ENCODE measurements around the gene PLCD3.

The PLCD3 gene

DNA sequence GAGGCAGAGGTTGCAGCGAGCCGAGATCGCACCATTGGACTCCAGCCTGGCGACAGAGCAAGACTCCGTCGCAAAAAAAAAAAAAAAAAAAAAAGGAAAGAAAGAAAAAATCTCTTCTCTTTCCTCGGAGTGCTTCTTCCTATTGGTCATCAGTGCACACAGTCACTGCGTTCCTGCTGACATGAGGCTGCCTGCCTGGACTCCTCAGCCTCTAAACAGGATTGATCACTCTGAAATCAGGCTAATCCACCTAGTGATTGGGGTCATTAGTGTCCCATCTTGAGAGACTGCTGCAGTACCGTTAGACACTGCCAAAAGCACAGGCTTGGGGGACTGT lies 30.8 kb downstream of the PLCD3 start:
- no peak for DNase-seq (ENCODE audit: low read depth)

GRCh38 chr17:45098869-45099616 lies 33.3 kb downstream of the PLCD3 start:
- DNase-seq (ENCODE audit: low read depth), result peak; percentile 55

DNA sequence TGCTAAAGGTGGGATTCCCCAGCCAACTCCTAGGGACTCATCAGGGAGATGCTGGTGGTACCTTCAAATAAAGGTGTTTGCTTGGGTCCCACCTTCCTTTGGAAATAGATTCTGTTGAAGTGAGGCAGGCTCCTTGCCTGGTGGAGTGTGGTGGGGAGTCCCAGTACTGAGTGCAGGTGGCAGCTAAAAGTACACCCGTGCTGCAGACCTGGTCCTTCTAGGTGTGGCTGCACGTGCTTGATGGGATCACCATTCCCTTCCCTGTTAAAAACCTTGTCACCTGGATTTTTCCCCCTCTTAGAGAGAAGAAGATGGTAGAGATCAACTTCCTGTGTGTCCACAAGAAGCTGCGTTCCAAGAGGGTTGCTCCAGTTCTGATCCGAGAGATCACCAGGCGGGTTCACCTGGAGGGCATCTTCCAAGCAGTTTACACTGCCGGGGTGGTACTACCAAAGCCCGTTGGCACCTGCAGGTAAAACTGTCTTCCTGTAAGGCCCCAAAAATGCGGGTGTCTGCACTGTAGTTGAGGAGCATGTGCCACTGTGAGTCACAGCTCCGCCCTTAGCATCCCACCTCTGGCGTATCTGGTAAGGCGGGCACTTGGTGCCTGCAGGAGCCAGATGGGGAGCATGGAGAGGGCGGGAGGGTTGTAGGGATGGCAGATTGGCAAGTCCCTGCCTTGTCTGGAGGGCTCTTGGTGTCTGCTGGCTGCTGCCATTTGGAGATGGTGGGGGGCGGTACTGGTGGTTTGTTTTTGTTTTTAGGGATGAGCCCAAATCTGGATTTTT lies 34.0 kb downstream of the PLCD3 start:
- DNase-seq (ENCODE audit: low read depth), result no peak

DNA sequence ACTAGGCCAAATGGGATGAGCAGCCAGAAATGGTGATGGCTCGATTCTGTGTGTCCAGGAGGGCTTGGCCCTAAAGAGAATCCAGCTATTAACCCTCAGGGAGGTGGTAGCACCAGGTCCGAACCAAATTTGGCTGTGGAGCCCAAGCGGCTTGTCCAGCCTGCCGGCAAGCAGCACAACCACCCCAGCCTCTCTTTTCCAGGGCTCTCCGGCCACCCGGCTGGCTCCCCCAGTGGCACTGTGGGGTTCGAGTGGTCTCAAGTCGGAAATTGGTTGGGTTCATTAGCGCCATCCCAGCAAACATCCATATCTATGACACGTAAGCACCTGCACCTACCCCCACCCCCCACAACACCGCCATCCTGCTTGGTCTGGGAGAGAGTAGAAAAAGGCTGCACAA lies 35.4 kb downstream of the PLCD3 start:
- no peak for DNase-seq (ENCODE audit: low read depth)

DNA sequence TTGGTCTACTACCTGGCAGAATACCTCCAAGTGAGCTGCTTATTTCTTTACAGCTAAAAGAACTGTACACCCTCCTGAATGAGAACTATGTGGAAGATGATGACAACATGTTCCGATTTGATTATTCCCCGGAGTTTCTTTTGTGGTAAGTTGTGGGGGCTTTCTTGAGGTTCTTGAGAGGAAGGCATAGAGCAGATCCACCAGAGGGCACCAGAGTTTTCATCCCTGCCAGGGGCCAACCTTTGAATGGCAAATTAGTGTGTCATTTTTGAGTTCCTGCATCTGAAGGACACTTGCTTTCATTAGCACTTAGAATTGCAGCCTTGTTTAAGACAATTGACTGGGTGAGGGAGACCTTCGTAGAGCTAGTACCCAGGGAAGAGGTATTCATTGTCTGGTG lies 36.2 kb downstream of the PLCD3 start:
- DNase-seq (ENCODE audit: low read depth), result no peak

GRCh38 chr17:45093444-45094110 lies 38.7 kb downstream of the PLCD3 start:
- DNase-seq (ENCODE audit: low read depth), result no peak

DNA sequence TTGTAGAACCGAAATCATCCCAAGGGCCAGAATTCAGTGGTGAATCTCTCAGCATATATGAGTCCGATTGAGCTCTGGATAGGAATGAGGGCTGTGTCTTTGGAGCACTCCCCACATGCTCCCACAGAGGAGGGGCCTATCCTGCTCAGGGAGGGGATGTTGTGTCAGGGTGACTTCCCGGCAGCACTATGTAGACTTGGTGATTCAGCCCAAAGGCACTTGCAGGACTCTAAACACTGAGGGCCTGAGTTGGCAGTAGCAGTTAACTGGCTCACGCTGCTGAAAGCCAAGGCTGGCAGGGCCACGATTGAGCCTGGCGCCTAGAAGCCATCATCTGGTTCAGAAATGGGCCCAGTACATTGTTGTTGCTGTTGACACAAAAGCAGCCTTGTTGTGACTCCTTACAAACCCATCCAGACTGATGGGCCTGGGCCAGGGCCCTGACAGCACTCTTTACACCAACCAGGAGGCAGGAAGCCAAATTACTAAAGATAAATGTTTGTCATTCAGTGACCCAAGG lies 39.3 kb downstream of the PLCD3 start:
- no peak for DNase-seq (ENCODE audit: low read depth)

- DNase-seq (ENCODE audit: low read depth), result no peak
Measured at GRCh38 chr17:45091778-45092425, 40.4 kb downstream of the PLCD3 start.

GRCh38 chr17:45090711-45091110 lies 41.6 kb downstream of the PLCD3 start:
- DNase-seq (ENCODE audit: low read depth), result no peak

DNA sequence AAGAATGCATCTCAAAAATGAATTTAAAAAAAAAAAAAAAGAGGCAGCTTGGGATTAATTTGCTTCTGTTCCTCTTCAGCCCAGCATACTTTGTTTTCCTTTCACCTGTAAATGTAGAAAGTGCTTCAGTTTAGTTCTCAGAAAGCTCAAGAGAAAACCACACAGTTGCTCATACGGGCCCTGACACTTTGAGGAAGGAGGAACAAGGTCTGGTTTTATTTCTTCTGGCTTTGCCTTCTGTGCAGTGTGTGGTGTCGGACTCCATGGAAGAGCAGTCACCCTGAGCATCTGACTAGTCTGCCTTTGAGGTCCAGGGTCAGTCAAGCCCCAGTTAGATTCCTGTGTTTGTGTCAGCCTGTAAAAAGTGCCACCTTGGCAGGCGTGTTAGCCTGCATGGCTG lies 43.6 kb downstream of the PLCD3 start:
- no peak for DNase-seq (ENCODE audit: low read depth)

- DNase-seq (ENCODE audit: low read depth), result no peak
Measured at GRCh38 chr17:45087978-45088377, 44.3 kb downstream of the PLCD3 start.

DNA sequence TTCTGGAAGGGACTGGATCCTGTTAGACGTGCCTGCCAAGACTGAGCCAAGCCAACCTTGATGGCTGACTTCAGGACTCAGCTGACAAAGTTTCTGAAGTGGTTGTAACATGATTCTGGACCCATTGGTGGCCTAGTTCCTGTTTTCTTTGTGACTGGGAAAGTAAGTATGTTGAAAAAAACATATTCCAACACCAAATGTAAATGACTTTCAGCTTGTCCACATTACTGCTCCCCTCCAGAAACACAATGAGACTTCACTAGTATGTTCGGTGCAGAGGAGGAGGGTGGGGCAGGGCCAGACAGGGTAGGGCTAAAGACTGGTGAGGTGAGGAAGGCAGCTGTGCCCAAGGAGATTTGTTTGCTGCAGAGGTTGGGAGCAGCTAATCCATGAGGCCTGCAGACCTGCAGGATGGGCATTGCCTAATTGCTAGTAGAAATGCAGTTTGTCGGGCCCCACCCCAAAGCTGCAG lies 44.8 kb downstream of the PLCD3 start:
- DNase-seq (ENCODE audit: low read depth), result no peak

- DNase-seq (ENCODE audit: low read depth), result no peak
Measured at GRCh38 chr17:45086865-45087503, 45.3 kb downstream of the PLCD3 start.

DNA sequence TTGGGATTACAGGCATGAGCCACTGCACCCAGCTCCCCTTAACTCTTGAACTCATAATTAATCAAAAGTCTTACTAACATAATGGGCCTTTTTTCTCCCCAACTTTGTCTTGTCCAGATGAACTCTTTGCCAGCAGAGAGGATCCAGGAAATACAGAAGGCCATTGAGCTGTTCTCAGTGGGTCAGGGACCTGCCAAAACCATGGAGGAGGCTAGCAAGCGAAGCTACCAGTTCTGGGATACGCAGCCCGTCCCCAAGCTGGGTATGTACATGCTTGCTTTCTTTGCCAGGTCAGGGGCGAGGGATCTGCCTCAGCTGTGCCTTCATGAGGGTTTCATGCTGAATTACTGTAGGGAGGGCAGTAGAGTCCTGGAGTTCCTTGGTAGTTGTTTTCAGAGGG lies 45.9 kb downstream of the PLCD3 start:
- DNase-seq (ENCODE audit: low read depth), result no peak

DNA sequence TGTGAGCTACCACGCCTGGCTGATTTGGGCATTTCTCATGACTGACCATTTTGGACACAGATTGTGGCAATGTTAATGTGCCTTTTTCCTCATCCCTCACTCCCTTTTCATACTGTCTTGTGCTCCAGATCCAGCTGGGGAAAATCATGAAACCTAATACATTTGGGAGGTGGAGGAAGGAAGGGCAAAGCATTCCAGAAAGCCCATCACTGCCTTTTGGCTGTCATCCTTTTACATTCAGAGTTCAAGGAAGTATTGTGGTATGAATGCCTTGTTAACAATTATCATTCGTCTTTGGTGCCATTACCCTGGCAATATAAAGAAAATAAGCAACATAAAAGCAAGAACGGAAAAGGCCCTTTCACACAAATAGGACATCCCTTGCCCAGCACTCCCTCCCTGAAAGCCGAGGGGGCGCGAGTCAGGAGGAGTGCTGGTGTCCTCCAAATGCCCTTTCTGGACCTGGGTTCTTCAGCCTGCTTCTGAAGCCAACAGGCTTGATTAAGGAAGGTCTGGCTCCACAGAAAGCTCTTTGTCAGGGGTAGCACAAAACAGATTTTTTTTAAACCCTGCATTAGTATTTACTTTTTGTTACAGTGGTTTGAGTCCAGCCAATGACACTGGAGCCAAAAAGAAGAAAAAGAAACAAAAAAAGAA lies 51.1 kb downstream of the PLCD3 start:
- no peak for DNase-seq (ENCODE audit: low read depth)

GRCh38 chr17:45077643-45078042 lies 54.7 kb downstream of the PLCD3 start:
- DNase-seq (ENCODE audit: low read depth), result no peak

DNA sequence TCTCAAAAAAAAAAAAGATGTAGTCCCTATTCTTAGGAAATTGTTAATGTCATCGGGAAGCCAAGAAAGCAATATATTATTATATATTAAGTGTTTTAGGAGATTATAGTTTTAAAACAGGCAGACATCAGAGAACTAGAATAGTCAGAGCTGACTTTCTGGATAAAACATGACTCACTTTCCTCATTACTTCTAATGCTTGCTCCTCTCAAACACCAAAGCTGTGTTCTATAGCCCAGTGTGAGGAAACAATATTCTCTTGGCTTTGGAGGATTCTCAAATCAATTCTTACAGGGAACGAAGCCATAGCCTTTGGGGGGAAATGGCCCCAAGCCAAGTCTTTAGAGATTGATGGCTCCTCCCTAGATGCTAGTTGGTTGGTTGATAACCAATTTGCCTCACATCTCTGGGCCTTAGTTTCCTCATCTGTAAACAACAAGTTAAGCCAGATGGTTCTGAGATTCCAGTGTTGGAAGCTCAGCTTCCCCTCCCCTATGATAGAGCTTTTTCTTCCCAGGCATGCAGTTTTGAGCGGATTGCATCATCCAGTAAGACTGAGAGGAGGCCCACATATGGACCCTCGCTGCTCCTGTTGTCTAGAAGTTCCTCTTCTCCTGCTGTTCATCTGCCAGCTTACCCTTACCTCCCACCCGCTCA lies 58.8 kb downstream of the PLCD3 start:
- DNase-seq (ENCODE audit: low read depth), result no peak

- no peak for DNase-seq (ENCODE audit: low read depth)
Measured at GRCh38 chr17:45070809-45071208, 61.5 kb downstream of the PLCD3 start.

DNA sequence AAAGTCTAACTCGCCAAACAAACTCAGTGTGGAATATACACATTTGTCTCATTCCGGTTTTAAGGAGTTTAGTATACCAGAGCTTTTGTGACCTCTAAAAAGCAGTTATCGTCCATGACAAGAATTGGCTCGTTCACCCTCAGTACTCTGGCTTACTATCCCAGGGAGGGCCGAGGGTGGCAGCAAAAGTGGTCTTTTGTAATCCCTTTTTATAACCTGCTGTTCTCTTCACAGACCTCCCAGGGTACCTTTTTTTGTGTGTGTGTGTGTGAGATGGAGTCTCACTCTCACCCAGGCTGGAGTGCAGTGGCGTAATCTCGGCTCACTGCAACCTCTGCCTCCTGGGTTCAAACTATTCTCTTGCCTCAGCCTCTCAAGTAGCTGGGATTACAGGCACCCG lies 62.3 kb downstream of the PLCD3 start:
- no peak for DNase-seq (ENCODE audit: low read depth)

GRCh38 chr17:45067637-45068036 lies 64.7 kb downstream of the PLCD3 start:
- DNase-seq (ENCODE audit: low read depth), result no peak

GRCh38 chr17:45063198-45063597 lies 69.1 kb downstream of the PLCD3 start:
- DNase-seq (ENCODE audit: low read depth), result no peak
